Parathyroid adenoma (tissue), 2 donors: ENCODE data around the gene SAMM50.

Experiments
- H2AFZ ChIP-seq: fragments of 300-600 bp; sonication (generic); one replicate; pipeline ENCODE4 v1.7.0; 2017; ENCODE audit warnings: antibody characterized with exemption, mild to moderate bottlenecking
- H3K27ac ChIP-seq: fragments of 300-600 bp; sonication (generic); one replicate; pipeline ENCODE4 v1.7.0; 2017
- H3K27me3 ChIP-seq: fragments of 300-600 bp; sonication (generic); one replicate; pipeline ENCODE4 v1.7.0; 2017; ENCODE audit warnings: low read length; ENCODE audit not compliant: control insufficient read depth, insufficient read depth
- H3K36me3 ChIP-seq: fragments of 300-600 bp; sonication (generic); one replicate; pipeline ENCODE4 v1.7.0; 2017; ENCODE audit warnings: low read length; ENCODE audit not compliant: control insufficient read depth, insufficient read depth
- H3K4me1 ChIP-seq: fragments of 300-600 bp; sonication (generic); one replicate; pipeline ENCODE4 v1.7.0; 2017; ENCODE audit warnings: control low read depth
- H3K4me2 ChIP-seq: fragments of 300-600 bp; sonication (generic); one replicate; pipeline ENCODE4 v1.7.0; 2017; ENCODE audit warnings: low read length
- H3K4me3 ChIP-seq: fragments of 300-600 bp; sonication (generic); one replicate; pipeline ENCODE4 v1.7.0; 2017; ENCODE audit warnings: low read depth, low read length
- H3K79me2 ChIP-seq: fragments of 300-600 bp; sonication (generic); one replicate; pipeline ENCODE4 v1.7.0; 2017; ENCODE audit warnings: control low read depth
- H3K9ac ChIP-seq: fragments of 300-600 bp; sonication (generic); one replicate; pipeline ENCODE4 v1.7.0; 2017; ENCODE audit warnings: mild to moderate bottlenecking
- H3K9me3 ChIP-seq: fragments of 300-600 bp; sonication (generic); one replicate; pipeline ENCODE4 v1.7.0; 2017; ENCODE audit warnings: low read length; ENCODE audit not compliant: control insufficient read depth
- TF ChIP-seq, protein P1 (sequence below): fragments of 300-600 bp; sonication (generic); IDR thresholded peaks from one replicate; pipeline ENCODE4 v1.7.0; 2017; ENCODE audit warnings: antibody characterized with exemption, mild to moderate bottlenecking
- donor health status: primary hyperparathyroidism.

Gene SAMM50

DNA sequence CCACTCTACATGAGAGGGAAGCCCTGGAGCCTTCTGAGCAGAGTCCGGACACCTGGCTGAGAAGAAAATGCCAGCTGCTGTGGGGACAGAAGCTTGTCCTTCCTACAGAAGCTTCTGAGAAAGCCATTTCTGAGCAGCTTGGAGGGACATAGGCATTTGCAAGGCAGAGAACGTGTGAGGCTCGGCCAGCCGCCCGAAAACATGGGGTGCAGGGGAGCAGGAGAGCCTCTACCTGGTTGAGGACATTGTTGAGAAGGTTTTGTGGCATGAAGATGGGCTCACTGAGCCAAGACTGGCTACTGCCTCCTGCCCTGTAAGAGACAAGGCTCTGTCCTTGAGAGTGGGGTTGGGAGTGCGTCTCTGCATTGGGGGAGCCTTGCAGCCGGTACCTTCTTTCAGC lies 25.3 kb downstream of the SAMM50 start:
- Histone ChIP-seq H3K4me3 (no peak overlapping the region), H3K9ac (no peak overlapping the region), H3K36me3 (no peaks in the 10 kb centered on the region)

DNA sequence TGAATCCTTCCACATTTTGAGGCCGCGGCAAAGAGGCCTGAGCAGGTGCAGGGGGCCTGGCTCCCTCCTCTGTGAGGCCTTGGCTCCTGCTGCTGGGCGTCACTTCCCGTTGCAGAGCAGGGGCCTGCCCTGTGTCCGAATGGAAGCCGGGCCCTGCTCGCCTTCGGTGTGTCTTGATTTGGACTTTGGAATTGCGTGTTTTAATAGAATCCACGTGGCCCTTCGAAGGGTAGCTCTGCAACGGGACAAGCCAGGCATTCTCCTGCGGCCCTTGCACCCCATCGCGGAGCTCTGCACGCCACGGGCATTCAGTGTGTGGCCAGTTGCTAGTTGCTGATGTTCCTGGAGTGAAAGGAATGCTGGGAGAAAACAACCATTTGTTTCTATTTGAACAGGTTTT lies 25.8 kb downstream of the SAMM50 start:
- Histone ChIP-seq H3K9ac (no peak overlapping the region), H3K4me3 (no peak overlapping the region), H3K9me3 (no peaks in the 10 kb centered on the region), H3K79me2 (no peaks in the 10 kb centered on the region), H3K36me3 (no peaks in the 10 kb centered on the region), H3K4me2 (no peak overlapping the region), H3K27ac (no peak overlapping the region), H3K27me3 (no peaks in the 10 kb centered on the region), H2AFZ (no peak overlapping the region), H3K4me1 (no peaks in the 10 kb centered on the region)
- TF ChIP-seq, protein P1, sequence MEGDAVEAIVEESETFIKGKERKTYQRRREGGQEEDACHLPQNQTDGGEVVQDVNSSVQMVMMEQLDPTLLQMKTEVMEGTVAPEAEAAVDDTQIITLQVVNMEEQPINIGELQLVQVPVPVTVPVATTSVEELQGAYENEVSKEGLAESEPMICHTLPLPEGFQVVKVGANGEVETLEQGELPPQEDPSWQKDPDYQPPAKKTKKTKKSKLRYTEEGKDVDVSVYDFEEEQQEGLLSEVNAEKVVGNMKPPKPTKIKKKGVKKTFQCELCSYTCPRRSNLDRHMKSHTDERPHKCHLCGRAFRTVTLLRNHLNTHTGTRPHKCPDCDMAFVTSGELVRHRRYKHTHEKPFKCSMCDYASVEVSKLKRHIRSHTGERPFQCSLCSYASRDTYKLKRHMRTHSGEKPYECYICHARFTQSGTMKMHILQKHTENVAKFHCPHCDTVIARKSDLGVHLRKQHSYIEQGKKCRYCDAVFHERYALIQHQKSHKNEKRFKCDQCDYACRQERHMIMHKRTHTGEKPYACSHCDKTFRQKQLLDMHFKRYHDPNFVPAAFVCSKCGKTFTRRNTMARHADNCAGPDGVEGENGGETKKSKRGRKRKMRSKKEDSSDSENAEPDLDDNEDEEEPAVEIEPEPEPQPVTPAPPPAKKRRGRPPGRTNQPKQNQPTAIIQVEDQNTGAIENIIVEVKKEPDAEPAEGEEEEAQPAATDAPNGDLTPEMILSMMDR = no peak

More for the DNA sequence above, 25.3 kb downstream of the SAMM50 start:
- H3K27ac ChIP-seq = no peak overlapping the region
- H3K4me2 ChIP-seq = no peak overlapping the region
- no peak overlapping the region for H2AFZ ChIP-seq
- no peaks in the 10 kb centered on the region for H3K79me2 ChIP-seq
- no peaks in the 10 kb centered on the region for H3K27me3 ChIP-seq
- H3K9me3 ChIP-seq = no peaks in the 10 kb centered on the region
- TF ChIP-seq, protein P1 = no peak
- no peaks in the 10 kb centered on the region for H3K4me1 ChIP-seq

DNA sequence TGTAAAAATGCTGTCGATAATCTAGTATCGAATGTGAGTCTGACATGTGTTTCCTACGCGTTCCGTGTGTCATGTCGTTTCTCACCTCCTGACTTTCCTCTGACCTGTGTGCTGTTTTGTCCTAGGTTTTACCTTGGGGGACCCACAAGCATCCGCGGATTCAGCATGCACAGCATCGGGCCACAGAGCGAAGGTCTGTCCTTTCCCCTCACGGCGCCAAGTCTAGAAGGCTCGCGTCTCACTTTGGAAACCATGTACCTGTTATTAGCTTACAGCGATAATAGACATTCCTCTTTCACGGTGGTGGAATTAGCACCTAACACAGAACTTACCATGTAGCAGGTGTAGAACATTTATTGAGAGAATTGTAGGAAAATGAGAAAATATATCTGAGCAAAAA lies 28.6 kb downstream of the SAMM50 start:
- H3K36me3 ChIP-seq = no peaks in the 10 kb centered on the region
- H3K9ac ChIP-seq = no peak overlapping the region
- TF ChIP-seq, protein P1 = no peak
- H2AFZ ChIP-seq = no peak overlapping the region
- no peak overlapping the region for H3K27ac ChIP-seq
- no peak overlapping the region for H3K4me3 ChIP-seq
- no peaks in the 10 kb centered on the region for H3K27me3 ChIP-seq
- H3K9me3 ChIP-seq = no peaks in the 10 kb centered on the region
- no peaks in the 10 kb centered on the region for H3K79me2 ChIP-seq
- no peak overlapping the region for H3K4me2 ChIP-seq
- H3K4me1 ChIP-seq = no peaks in the 10 kb centered on the region

DNA sequence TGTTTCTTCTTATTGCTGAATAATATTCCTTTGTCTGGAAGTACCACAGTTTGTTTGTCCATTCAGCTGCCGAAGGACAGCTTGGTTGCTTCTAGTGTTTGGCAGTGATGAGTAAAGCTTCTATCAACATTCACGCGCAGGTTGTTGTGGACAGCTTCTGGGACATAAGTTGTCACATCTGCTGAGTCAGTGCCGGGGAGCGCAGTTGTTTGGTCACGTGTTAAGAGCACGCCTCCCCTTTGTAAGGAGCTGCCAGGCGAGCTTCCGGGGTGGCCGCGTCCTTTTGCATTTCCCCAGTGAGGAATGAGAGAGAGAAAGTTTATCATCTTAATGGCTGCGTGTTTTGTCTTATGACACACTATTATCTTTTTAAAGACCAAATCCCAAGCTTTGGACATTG lies 30.3 kb downstream of the SAMM50 start:
- Histone ChIP-seq H3K36me3 (no peaks in the 10 kb centered on the region), H3K4me1 (no peaks in the 10 kb centered on the region), H3K27me3 (no peaks in the 10 kb centered on the region), H3K4me3 (no peak overlapping the region), H3K9ac (no peak overlapping the region), H3K4me2 (no peak overlapping the region), H3K79me2 (no peaks in the 10 kb centered on the region), H3K27ac (no peak overlapping the region), H3K9me3 (no peaks in the 10 kb centered on the region), H2AFZ (no peak overlapping the region)
- TF ChIP-seq, protein P1 = no peak

DNA sequence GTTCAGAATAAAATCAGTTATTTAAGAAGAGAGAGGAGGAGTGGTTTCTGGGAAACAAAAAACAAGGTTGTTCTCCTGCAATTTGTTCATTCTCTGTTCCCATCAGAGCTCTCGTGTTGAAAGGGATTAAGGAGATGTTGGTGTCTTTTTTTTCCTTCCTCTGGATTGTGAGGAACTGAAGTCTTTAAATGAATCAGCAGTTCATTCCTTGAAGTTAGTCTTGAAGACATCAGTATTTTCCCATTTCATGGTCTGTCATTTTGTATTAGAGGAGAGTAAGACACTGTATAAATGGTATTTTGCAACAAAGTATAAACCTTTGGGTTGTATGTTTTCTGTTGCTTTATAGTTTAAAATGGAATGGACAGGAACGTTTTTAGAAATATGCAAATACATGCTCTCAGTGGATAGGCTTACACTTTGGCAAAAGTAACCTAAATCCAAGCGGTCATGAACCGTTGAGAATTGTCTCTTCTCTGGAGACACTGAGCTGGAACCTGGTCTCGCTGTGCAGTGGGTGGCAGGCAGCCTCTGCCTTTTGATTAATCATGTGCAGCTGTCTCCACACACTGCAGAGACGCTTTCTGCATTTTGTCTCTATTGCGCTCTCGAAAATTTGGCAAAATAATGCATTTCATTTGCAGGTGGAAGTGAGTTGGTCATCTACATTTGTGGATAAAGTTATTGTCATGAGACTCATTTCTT lies 33.0 kb downstream of the SAMM50 start:
- H2AFZ ChIP-seq = no peak overlapping the region
- no peaks in the 10 kb centered on the region for H3K9me3 ChIP-seq
- H3K4me3 ChIP-seq = no peak overlapping the region
- no peak overlapping the region for H3K27ac ChIP-seq
- H3K27me3 ChIP-seq = no peaks in the 10 kb centered on the region
- H3K36me3 ChIP-seq = no peaks in the 10 kb centered on the region
- TF ChIP-seq, protein P1 = no peak
- H3K9ac ChIP-seq = no peak overlapping the region
- H3K4me1 ChIP-seq = peaks cover 7% of the 10 kb centered on the region
- H3K79me2 ChIP-seq = no peaks in the 10 kb centered on the region
- no peak overlapping the region for H3K4me2 ChIP-seq
